Jurkat, Clone E6-1 (cell line): ENCODE data around the gene TAF10. TPM values are rescaled to one million over a fixed set of nuclear protein-coding genes. Genes with fewer than 3 reads are reported as not detected.
A peak's percentile ranks its signal among the peaks of the same experiment; 100 is the strongest.

ENCODE experiments used
- DNase-seq: peaks from one replicate; pipeline ENCODE4 v3.0.0-alpha.2; 2011; ENCODE audit warnings: low read depth, low spot score
- H3K4me3 ChIP-seq: 2 replicates; pipeline ENCODE4 v1.5.1; 2011; ENCODE audit warnings: mild to moderate bottlenecking, low read length, control low read depth, moderate library complexity
- polyA plus RNA-seq: library from polyadenylated mRNA; unstranded; fragments of >200 nt; gene quantifications from one replicate; pipeline ENCODE4 v1.2.1, GENCODE V29; 2012; ENCODE audit warnings: missing spikeins; ENCODE audit not compliant: insufficient read length, insufficient read depth

Gene TAF10
- polyA plus RNA-seq: 440 TPM

DNA sequence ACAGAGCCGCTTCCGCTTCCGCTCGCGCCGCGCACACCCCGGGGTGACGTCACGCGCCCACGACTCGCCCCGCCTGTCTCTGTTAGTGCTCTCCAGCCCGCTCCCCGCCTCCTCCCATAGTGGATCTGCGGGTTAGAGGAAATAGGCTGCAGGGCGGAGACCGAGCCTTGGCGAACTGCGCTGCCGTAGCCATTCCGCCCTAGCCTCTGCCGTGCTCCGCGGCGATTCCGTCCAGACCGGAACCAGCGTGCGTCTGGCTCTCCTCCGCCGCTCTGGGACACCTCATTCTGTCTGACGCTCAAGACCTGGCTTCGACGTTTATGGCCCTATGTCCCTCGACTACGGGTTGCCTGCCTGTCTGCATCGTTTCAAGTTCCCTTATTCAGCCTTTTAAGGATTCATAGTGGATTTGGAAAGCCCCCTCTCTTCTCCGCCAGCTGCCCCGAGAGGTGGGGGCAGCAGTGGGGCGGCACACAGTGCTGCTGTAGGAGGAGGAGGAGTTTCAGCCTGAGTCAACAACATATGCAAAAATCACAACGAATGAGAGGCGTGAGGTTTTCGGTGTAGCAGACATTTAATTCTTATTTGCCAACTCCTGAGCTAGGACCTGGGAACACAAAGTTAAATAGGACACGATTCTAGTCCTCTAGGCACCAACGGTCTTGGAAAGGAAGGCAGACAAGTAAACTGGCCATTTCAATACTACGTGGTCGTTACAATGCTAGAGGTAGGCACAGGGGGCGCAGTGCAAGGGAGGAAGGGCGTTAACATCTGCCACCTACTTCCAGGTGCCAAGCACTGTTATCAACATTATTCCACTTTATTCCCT is at the start of gene TAF10:
TSS of gene TAF10 (minus strand) at position 4 of the 829 bp plus-strand sequence. CDS start 27 bp downstream, outside the sequence.
- peak; percentile 89 for DNase-seq
- H3K4me3 ChIP-seq: peak within 1 kb of the TSS; percentile 90

DNA sequence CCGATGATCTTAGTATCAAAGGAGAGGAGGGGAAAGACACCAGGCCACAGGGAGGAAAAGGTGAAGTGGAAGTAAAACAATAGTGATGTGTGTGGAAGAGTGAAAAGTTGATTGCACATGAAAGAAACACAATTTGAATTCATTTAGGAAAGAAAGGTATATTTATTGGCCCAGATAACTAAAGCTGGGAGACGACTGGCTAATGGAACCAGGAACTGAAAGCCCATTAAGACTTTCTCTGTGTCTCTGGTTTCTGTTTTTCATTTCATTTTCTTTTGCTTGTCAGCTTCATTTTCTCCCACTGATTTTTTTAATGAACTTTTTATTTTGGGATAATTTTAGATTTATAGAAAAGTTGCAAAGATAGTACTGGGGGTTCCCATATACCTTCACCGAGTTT is 48.7 kb upstream of the TAF10 start:
- DNase-seq: no peak

GRCh38 chr11:6658647-6659046 is 46.6 kb upstream of the TAF10 start:
- no peak for DNase-seq
- no peak overlapping the region for H3K4me3 ChIP-seq

More for the DNA sequence above, 48.7 kb upstream of the TAF10 start:
- H3K4me3 ChIP-seq: no peak overlapping the region

DNA sequence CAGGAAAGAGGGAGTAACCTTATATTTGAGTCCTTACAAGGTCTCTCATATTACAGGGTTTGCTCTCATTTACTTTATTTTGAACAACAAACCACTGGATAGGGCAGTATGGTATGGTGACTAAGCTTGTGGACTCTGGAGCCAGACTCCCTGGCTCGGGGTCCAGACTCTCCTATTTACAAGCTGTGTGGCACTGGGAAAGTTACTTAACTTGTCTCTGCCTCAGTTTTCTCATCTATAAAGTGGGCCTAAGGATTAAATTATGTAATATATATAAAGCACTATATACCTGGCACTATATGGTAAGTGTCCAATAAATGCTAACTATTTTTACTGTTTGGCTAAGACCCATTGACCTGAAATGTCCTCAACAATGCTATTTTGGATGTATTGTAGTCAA is 45.3 kb upstream of the TAF10 start:
- DNase-seq: no peak
- H3K4me3 ChIP-seq: no peak overlapping the region

GRCh38 chr11:6656936-6657335 is 44.9 kb upstream of the TAF10 start:
- no peak overlapping the region for H3K4me3 ChIP-seq
- no peak for DNase-seq

- DNase-seq: no peak
- H3K4me3 ChIP-seq: no peak overlapping the region
Observed at GRCh38 chr11:6656584-6656915, 44.5 kb upstream of the TAF10 start.

DNA sequence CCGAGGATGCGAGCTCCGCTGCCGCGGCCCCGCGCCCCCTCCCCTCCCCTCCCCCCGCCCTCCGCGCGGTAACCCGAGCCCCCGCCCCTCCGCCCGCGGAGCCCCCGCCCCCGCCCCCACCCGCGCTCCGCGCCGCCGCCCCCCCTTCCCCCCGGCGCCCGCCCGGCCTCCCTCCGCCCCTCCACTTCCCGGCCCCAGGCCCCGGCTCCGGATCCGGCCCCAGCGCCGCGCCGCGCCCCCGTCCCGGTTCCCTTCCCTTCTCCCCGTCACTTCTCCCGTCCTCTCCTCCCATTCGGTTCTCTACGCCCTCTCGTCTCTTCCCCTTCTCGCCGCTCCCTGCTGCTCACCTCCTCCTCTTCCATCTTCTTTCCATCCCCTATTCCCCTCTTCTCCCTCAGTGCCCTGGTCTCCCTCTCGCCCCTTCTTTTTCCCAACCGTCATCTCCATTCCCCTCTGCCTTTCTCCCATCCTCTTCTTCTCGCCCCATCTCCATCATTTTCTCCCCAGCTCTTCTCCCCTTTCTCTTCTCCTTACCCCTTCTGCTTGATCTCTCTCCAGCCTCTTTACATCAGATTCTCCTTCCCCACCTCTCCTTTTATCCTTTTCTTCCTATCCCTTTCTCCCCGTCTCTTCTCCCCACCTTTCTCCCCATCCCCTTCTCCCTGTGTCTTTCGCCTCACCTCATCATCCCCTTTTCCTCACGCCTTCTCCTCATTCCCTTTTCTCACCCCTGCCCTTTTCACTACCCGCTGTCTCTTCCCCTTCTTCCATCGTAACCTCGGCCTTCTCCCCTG is 44.0 kb upstream of the TAF10 start, which contains the start of gene DCHS1:
TSS of gene DCHS1 (minus strand) at position 20 of the 794 bp plus-strand sequence. CDS start 14,196 bp downstream, outside the sequence.
- no peak within 1 kb of the TSS for H3K4me3 ChIP-seq
- DNase-seq: no peak

DNA sequence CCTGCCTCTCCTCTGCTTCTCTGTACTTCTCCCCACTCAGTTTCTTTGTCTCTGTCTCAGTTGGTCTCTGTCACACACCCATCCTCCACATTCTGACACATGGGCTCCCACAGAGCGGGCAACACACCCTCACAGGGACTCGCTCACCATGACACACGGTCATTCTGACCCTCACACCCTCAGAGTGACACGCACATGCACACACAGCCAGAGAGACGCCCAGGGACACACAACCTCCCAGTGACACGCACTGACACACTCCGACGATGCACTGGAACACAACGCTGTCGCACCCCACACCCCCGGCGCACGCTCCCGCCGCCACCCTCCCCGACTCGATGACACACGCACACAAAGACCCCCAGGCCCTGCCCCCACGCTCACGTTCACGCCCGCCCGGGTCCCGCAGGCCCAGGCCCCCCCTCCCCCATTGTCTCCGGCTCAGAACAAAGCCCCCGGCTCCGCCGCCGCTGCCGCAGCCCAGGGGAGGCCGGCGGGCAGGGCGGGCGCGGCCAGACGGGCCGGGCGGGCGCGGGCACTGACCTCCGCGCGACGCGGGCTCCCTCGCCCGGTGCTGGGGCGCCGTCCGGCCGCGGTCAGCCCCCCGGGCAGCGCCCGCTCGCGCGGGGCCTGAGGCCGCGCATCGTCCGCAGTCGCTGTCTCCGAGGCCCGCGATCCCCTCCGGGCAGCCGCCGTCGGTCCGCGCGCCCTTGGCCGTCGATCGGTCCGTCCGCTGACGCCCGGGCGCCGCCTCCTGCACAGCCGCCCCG is 43.2 kb upstream of the TAF10 start:
- DNase-seq: no peak
- no peak overlapping the region for H3K4me3 ChIP-seq

DNA sequence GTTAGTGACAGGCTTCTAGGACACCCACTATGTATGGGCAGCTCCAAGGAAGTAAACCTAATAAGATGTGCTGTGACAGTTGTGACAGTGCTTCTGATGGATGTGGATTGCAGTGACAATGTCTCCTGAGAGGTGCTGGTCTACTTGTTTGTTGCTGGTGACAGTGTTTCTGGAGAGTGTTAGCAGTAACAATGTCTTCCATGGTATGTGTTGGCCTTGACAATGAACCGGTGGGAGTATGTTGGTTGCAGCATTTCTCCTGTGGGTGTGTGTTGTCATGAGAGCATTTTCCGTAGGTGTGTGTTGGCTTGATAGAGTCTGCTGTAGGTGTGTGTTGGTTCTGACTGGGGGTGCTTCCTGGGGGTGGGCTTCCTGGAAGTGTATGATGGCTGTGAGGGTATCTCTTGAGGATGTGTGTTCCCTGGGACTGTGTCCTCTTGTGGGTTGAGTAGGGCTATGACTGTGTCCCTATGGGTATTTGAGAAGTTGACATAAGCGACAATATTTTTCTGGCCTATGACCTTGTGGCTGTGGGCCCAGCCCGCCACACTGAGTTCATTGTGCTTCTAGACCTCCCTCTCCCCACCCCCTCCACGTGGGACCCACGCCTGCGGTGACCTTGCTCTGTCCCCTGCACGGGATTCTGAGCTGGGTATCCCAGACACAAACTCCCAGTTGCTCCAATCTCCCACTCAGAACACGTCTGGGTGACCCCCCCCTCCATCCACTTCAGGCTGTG is 42.4 kb upstream of the TAF10 start:
- DNase-seq: no peak
- no peak overlapping the region for H3K4me3 ChIP-seq

DNA sequence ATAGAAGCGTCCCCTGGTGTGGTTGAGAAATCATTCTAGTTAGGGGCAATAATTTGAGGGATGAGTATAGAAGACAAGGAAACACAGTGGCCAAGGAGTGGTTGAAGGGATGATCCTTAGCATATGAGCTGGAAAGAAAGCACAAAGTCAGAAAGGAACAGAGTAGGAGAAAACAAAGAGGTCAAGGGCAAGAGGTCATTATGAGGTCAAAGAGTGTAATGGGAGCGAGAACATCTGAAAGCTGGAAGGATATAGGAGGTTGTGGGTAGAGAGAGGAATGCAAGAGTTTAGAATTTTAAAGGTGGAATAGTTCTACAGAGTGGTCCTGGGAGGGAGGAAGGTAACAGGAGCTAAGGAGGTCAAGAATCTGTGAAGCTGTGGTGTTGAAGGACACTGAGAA is 41.6 kb upstream of the TAF10 start:
- DNase-seq: no peak
- no peak overlapping the region for H3K4me3 ChIP-seq

DNA sequence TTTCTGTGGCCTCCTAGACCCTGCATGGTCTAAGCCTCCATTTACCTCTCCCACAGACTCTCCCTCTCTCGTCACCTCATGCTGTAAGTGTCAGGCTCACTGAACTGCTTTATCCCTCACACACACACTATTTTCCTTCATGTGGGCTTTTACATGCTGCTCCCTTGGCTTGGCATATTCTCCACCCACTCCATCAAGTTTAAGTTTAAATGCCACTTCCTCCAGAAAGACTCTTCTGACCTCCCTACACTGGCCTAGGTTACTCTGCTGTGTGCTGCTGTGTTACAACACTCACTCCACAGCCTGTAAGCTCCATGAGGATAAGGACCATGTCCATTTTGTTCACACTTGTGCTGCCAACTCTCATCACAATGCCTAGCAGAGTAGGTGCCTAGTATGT is 41.1 kb upstream of the TAF10 start:
- H3K4me3 ChIP-seq: no peak overlapping the region

DNA sequence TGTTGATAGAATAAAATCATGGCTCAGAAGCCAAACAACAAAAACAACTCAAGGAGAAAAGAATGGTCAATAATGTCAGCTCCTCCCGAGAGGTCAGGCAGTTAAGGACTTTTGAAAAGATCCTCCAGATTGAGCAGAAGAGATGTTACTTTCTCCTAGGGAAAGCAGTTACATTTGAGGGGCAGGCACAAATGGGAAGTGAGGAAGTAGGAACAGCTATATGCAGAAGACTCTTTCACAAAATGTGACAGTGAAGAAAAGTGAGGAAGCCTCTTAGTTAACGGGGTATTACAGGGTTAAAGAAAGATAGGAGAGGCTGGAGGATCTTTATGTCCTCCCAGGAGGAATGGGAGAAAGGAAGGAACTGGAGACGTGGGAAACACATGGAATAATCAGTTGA is 40.2 kb upstream of the TAF10 start:
- no peak overlapping the region for H3K4me3 ChIP-seq

More for the DNA sequence above, 41.1 kb upstream of the TAF10 start:
- no peak for DNase-seq

DNA sequence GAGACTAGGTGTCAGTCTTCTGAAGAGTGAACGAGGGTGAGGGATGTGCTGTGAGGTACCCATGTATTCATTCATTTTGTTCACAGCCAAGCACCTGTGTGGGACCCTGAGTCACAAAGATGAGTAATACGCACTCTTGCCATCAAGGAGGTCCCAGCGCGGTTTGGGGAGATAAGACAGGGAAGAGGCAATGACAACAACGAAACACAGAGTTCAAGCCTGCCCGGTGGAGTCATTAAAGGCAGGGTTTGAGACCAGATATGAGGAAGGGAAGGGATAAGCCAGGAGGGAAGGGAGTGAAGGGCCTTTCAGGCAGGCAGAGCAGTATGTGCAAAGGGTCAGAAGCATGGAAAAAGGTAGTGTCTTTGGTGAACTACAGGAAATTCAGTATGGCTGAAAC is 39.0 kb upstream of the TAF10 start:
- no peak for DNase-seq

More for the DNA sequence above, 40.2 kb upstream of the TAF10 start:
- DNase-seq: no peak

GRCh38 chr11:6650104-6650503 is 38.1 kb upstream of the TAF10 start:
- DNase-seq: no peak
- no peak overlapping the region for H3K4me3 ChIP-seq

More for the DNA sequence above, 39.0 kb upstream of the TAF10 start:
- H3K4me3 ChIP-seq: no peak overlapping the region

- no peak for DNase-seq
- no peak overlapping the region for H3K4me3 ChIP-seq
Observed at GRCh38 chr11:6648501-6648900, 36.5 kb upstream of the TAF10 start.

DNA sequence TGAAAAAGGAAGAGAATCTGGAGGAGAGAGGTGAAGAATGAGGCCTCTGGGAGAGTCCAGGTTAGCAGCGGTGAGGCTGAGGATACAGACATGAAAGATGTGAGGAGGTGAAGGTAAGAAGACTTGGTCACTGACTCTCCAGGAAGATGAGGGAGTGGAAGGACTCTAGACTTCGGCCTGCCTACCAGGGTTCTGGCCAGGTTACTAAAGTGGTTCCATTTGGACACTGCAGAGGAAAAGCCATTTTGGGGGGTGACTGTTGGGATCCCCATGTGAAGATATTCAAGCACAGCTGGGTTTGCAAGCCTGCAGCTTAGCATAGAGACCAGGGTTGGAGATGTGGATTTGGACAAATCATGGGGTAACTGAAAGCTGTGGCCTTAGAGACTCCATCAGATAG is 35.8 kb upstream of the TAF10 start:
- no peak overlapping the region for H3K4me3 ChIP-seq
- DNase-seq: no peak

- no peak overlapping the region for H3K4me3 ChIP-seq
- peak; percentile 36 for DNase-seq
Observed at GRCh38 chr11:6646918-6647679, 35.1 kb upstream of the TAF10 start.

GRCh38 chr11:6646576-6646917 is 34.5 kb upstream of the TAF10 start:
- no peak overlapping the region for H3K4me3 ChIP-seq
- DNase-seq: no peak
